ENCODE data around the gene CYP2C8. TPM values are rescaled to one million over a fixed set of nuclear protein-coding genes. Genes with fewer than 3 reads are reported as not detected.

CYP2C8 gene
- total and polyA plus RNA-seq, 2 of the 4 experiments (the other 2 are of a cell fraction) = 0.05 TPM; not detected in 1

GRCh38 chr10:94991243-94991888 lies 77.9 kb downstream of the CYP2C8 start:
- no peak overlapping the region for H3K9ac ChIP-seq (ENCODE audit: low read depth, low read length)
- no peaks in the 10 kb centered on the region for H4K20me1 ChIP-seq (ENCODE audit: insufficient read depth, low read length)
- no peak overlapping the region for H3K27ac ChIP-seq (ENCODE audit: insufficient read depth, low read length)
- ATAC-seq (ENCODE audit: low read depth) (no peak), DNase-seq (no peak)
- H2AK5ac ChIP-seq (ENCODE audit: low read depth, low read length) = no peak overlapping the region
- H3K4me1 ChIP-seq (ENCODE audit: control insufficient read depth, insufficient read depth, low read length) = no peaks in the 10 kb centered on the region
- H3K18ac ChIP-seq (ENCODE audit: low read depth, low read length) = no peak overlapping the region
- H3K79me1 ChIP-seq (ENCODE audit: low read depth in 1 of 2, low read length in 2 of 2) = no peaks in the 10 kb centered on the region
- H3K23ac ChIP-seq (ENCODE audit: low read depth, low read length) = no peak overlapping the region
- CTCF ChIA-PET = no interaction called here
- dilution Hi-C loops (cut with HindIII; ENCODE audit: low sequenced_read_pairs, unreplicated experiment) (no loop called here), in situ Hi-C loops (cut with MboI; ENCODE audit: low sequenced_read_pairs) (no loop called here), intact Hi-C loops (cut with micrococcal nuclease) (no loop called here)
- no peaks in the 10 kb centered on the region for H3K36me3 ChIP-seq (ENCODE audit: control insufficient read depth, insufficient read depth, low read length)
- H4K91ac ChIP-seq (ENCODE audit: insufficient read depth, low read depth, low read length) = no peak overlapping the region
- H3K9me3 ChIP-seq (ENCODE audit: control insufficient read depth, insufficient read depth, low read length) = peaks cover 5% of the 10 kb centered on the region; the same call in 1 of the 2 replicates
- H3K27me3 ChIP-seq (ENCODE audit: control insufficient read depth, insufficient read depth, low read length) = no peaks in the 10 kb centered on the region
- no peak overlapping the region for H2AFZ ChIP-seq (replicated peaks; ENCODE audit: low read length, poor library complexity)
- H2AK9ac ChIP-seq (replicated peaks; ENCODE audit: low read depth, low read length, poor library complexity) = no peak overlapping the region
- no peak overlapping the region for H3K4ac ChIP-seq (ENCODE audit: low read depth, low read length)
- no peak overlapping the region for H4K8ac ChIP-seq (ENCODE audit: low read depth in 2 of 2, low read length in 2 of 2)
- no TSS peak for BruUV-seq (replicated peaks)
- no peak overlapping the region for H3K14ac ChIP-seq (replicated peaks; ENCODE audit: low read depth, low read length)
- POLR2A ChIA-PET (ENCODE audit: unreplicated experiment) = no interaction called here
- no peak overlapping the region for H4K5ac ChIP-seq (ENCODE audit: low read depth, low read length)
- no peak overlapping the region for H2BK15ac ChIP-seq (ENCODE audit: low read depth, low read length)
- TF ChIP-seq BHLHE40 (IDR thresholded peaks at IDR 0.05; ENCODE audit: low read depth, low read length) = no peak
- no peak for TF ChIP-seq RCOR1 (IDR thresholded peaks at IDR 0.05; ENCODE audit: insufficient replicate concordance, low read length)
- no peak for TF ChIP-seq MAZ (IDR thresholded peaks at IDR 0.05; ENCODE audit: borderline replicate concordance, low read depth, low read length)
- TF ChIP-seq CHD1 (IDR thresholded peaks at IDR 0.05; ENCODE audit: low read depth, low read length) = no peak
- no peak for TF ChIP-seq RAD21 (IDR thresholded peaks at IDR 0.05; ENCODE audit: low read length)
- TF ChIP-seq NFE2L2 (IDR thresholded peaks at IDR 0.05; ENCODE audit: low read depth, low read length) = no peak
- no peak for TF ChIP-seq MAFK (IDR thresholded peaks at IDR 0.05; ENCODE audit: low read depth, low read length)
- no peak for TF ChIP-seq CEBPB (IDR thresholded peaks at IDR 0.05; ENCODE audit: low read depth, low read length)
- TF ChIP-seq ELK1 (IDR thresholded peaks at IDR 0.05; ENCODE audit: borderline replicate concordance, low read depth, low read length) = no peak
- TF ChIP-seq MXI1 (IDR thresholded peaks at IDR 0.05; ENCODE audit: borderline replicate concordance, low read depth, low read length) = no peak
- no peak for TF ChIP-seq CTCF (conservative IDR thresholded peaks at IDR 0.05; ENCODE audit: low read depth, low read length)
- no peak for TF ChIP-seq USF2 (IDR thresholded peaks at IDR 0.05; ENCODE audit: low read depth, low read length)
- no peaks in the 10 kb centered on the region for H3K9me1 ChIP-seq (ENCODE audit: insufficient read depth, low read length)
- no peak overlapping the region for H2BK5ac ChIP-seq (ENCODE audit: low read depth, low read length, poor library complexity, severe bottlenecking)
- WGBS, 2 experiments (ENCODE audit: extremely low coverage in 2 of 2, insufficient read length in 1 of 2) = no CpG with 5 or more reads among the region's 1 CpG
- H2BK120ac ChIP-seq (ENCODE audit: low read depth, low read length) = no peak overlapping the region
- no peak overlapping the region for H3K56ac ChIP-seq (ENCODE audit: extremely low read depth, insufficient read depth, low read length)
- no peak overlapping the region for H3K4me3 ChIP-seq (ENCODE audit: insufficient read depth, low read depth, low read length)
- H2BK20ac ChIP-seq (ENCODE audit: low read depth, low read length) = no peak overlapping the region
- no peak overlapping the region for H3K4me2 ChIP-seq (ENCODE audit: low read depth, low read length)

Data from IMR-90 (cell line).